K562 (cell line): Measurements from ENCODE around the gene TM7SF2. TPM values are rescaled to one million over a fixed set of nuclear protein-coding genes. Genes with fewer than 3 reads are reported as not detected.

Experiments used
- ATAC-seq: fragments of 200-7000 bp; cut with Tn5 transposase; 3 replicates; pipeline ENCODE4 v1.9.1; 2020; ENCODE audit warnings: moderate library complexity
- BruUV-seq: library from RNA; stranded (reverse); fragments of 400-500 nt; replicated peaks from 2 replicates; lab custom pipeline; 2021; lab: Mats Ljungman, UMichigan
- CTCF ChIA-PET: fragments of 300-600 bp; formaldehyde crosslinking; extraction: SDS; loops from one replicate; lab custom pipeline; 2021; ENCODE audit warnings: low intra/inter-chr PET ratio; lab: Yijun Ruan, JAX
- POLR2A ChIA-PET: fragments of 300-600, 350-650 bp; sonication (Branson Sonifier 250); formaldehyde crosslinking; extraction: SDS; loops from one replicate; lab custom pipeline; 2021; ENCODE audit warnings: antibody characterized with exemption, inconsistent platforms; lab: Yijun Ruan, JAX
- DNase-seq, 4 experiments: peaks; one replicate each; pipeline versions ENCODE4 v3.0.0 to v3.0.0-alpha.2; 2011 to 2018; ENCODE audit warnings: low spot score in 3 of 4, mixed read lengths in 3 of 4; ENCODE audit errors: extremely low read depth in 1 of 4
- FAIRE-seq: peaks from 2 replicates; lab custom pipeline; 2011; peaks lifted over from hg19 to GRCh38; lab: Jason Lieb, UNC
- H2AFZ ChIP-seq: 2 replicates; pipeline ENCODE4 v1.6.0; 2011; ENCODE audit warnings: low read depth, low read length, control low read depth, inconsistent platforms
- H3K27ac ChIP-seq: fragments of 200-600 bp; 3 replicates; pipeline ENCODE4 v1.8.0; 2011; ENCODE audit warnings: low read depth, mild to moderate bottlenecking, control low read depth, inconsistent platforms, low read length, moderate library complexity, mixed read lengths; ENCODE audit errors: extremely low read depth
- H3K27me3 ChIP-seq, 2 experiments: fragments of 300-600 bp in 1 of 2; 2 replicates in 1 of 2; 3 replicates in 1 of 2; pipeline versions ENCODE4 v1.6.0 to v1.8.0; 2011; ENCODE audit warnings: inconsistent platforms in 2 of 2, low read length in 2 of 2, mild to moderate bottlenecking in 1 of 2, mixed read lengths in 1 of 2, moderate library complexity in 1 of 2; ENCODE audit not compliant: control insufficient read depth in 2 of 2, insufficient read depth in 2 of 2
- H3K36me3 ChIP-seq: fragments of 300-600 bp; 3 replicates; pipeline ENCODE4 v1.8.0; 2011; ENCODE audit warnings: mild to moderate bottlenecking, low read length, inconsistent platforms; ENCODE audit not compliant: control insufficient read depth, insufficient read depth
- H3K4me1 ChIP-seq, 2 experiments: fragments of 200-600 bp in 1 of 2; replicated peaks in 1 of 2; 2 replicates in 1 of 2; 3 replicates in 1 of 2; pipeline versions ENCODE4 v1.5.1 to v1.8.0; 2011; ENCODE audit warnings: inconsistent platforms in 2 of 2, low read length in 2 of 2, mild to moderate bottlenecking in 1 of 2, mixed read lengths in 1 of 2, moderate library complexity in 1 of 2; ENCODE audit not compliant: control insufficient read depth in 2 of 2, insufficient read depth in 2 of 2
- H3K4me2 ChIP-seq: 2 replicates; pipeline ENCODE4 v1.6.1; 2011; ENCODE audit warnings: low read length, control low read depth, inconsistent platforms, mixed read lengths; ENCODE audit not compliant: insufficient read depth
- H3K4me3 ChIP-seq: fragments of 200-600 bp; sonication (generic), shearing (Covaris generic); 2 replicates; pipeline ENCODE4 v1.5.1; 2016; ENCODE audit warnings: control low read depth, inconsistent platforms
- H3K79me2 ChIP-seq: fragments of 200-600 bp; 3 replicates; pipeline ENCODE4 v1.8.0; 2011; ENCODE audit warnings: low read length, inconsistent platforms; ENCODE audit not compliant: control insufficient read depth, insufficient read depth
- H3K9ac ChIP-seq, 2 experiments: 2 replicates each; pipeline versions ENCODE4 v1.6.0 to v1.6.1; 2011; ENCODE audit warnings: low read depth in 2 of 2, low read length in 2 of 2, control low read depth in 1 of 2, inconsistent platforms in 1 of 2, mild to moderate bottlenecking in 1 of 2, mixed read lengths in 1 of 2; ENCODE audit not compliant: insufficient read depth in 1 of 2
- H3K9me1 ChIP-seq: one replicate; pipeline ENCODE4 v1.6.0; 2011; ENCODE audit warnings: inconsistent platforms, mild to moderate bottlenecking, low read length, moderate library complexity; ENCODE audit not compliant: control insufficient read depth, insufficient read depth
- H3K9me3 ChIP-seq: replicated peaks from 2 replicates; pipeline ENCODE4 v1.5.1; 2011; ENCODE audit warnings: low read depth, low read length, inconsistent platforms; ENCODE audit not compliant: control insufficient read depth, insufficient read depth
- H4K20me1 ChIP-seq: replicated peaks from 2 replicates; pipeline ENCODE4 v1.6.1; 2011; ENCODE audit warnings: low read length, inconsistent platforms, mixed read lengths; ENCODE audit not compliant: control insufficient read depth, insufficient read depth
- CBFA2T3 ChIP-seq: fragments of 450-650 bp; IDR thresholded peaks from 2 replicates; pipeline ENCODE4 v1.6.1; 2017
- EP300 ChIP-seq: IDR thresholded peaks from 2 replicates; pipeline ENCODE4 v1.6.1; 2012; ENCODE audit warnings: low read length, improper control_type of control experiment
- EP400 ChIP-seq: fragments of 450-650 bp; IDR thresholded peaks from 2 replicates; pipeline ENCODE4 v1.6.1; 2017; ENCODE audit warnings: antibody characterized with exemption, mild to moderate bottlenecking, moderate library complexity
- FOXK1 ChIP-seq: sonication (generic); formaldehyde crosslinking; IDR thresholded peaks from 2 replicates; pipeline ENCODE4 v1.8.0; 2022; ENCODE audit warnings: missing genetic modification reagents, mild to moderate bottlenecking, borderline replicate concordance
- GATAD2B ChIP-seq: fragments of 450-650 bp; IDR thresholded peaks from 2 replicates; pipeline ENCODE4 v1.6.1; 2017; ENCODE audit warnings: mild to moderate bottlenecking, borderline replicate concordance
- HNRNPLL ChIP-seq: fragments of 200-400 bp; formaldehyde crosslinking; IDR thresholded peaks from 2 replicates; pipeline ENCODE4 v1.6.1; 2017; ENCODE audit warnings: low read length, low read depth, mild to moderate bottlenecking; ENCODE audit not compliant: poor library complexity, severe bottlenecking
- POLR2B ChIP-seq: fragments of 450-650 bp; IDR thresholded peaks from 2 replicates; pipeline ENCODE4 v1.6.1; 2018; ENCODE audit warnings: low read depth; ENCODE audit not compliant: partially characterized antibody
- TBP ChIP-seq: optimal IDR thresholded peaks from 2 replicates; pipeline ENCODE3; 2011; ENCODE audit warnings: low read depth, low read length, improper control_type of control experiment
- TCF3 ChIP-seq: sonication (generic); formaldehyde crosslinking; IDR thresholded peaks from 2 replicates; pipeline ENCODE4 v1.4.0; 2020; ENCODE audit warnings: mild to moderate bottlenecking, missing genetic modification reagents
- TOE1 ChIP-seq, 2 experiments: fragments of 450-650 bp in 1 of 2; sonication (generic) in 1 of 2; formaldehyde crosslinking in 1 of 2; IDR thresholded peaks; 2 replicates each; pipeline versions ENCODE4 v1.7.1 to v1.8.0; 2016 to 2022; ENCODE audit warnings: borderline replicate concordance in 2 of 2, mild to moderate bottlenecking in 2 of 2, antibody characterized with exemption in 1 of 2, inconsistent platforms in 1 of 2, low read depth in 1 of 2, missing genetic modification reagents in 1 of 2, moderate library complexity in 1 of 2
- WGBS: fragments of 100-300 bp; shearing (Covaris generic); methylation state at CpG from one replicate; pipeline ENCODE4 v1.1.6; 2016; ENCODE audit warnings: low coverage, mixed read lengths; ENCODE audit not compliant: insufficient coverage; ENCODE audit errors: missing lambda C conversion rate; 5-methylcytosine and 5-hydroxymethylcytosine counted together
- in situ Hi-C: fragments of 300-500 bp; cut with MboI; formaldehyde crosslinking; loops from 4 replicates; pipeline ENCODE4 v1.15.0; 2018; ENCODE audit warnings: inconsistent platforms, mixed read lengths
- intact Hi-C: fragments of 100-400 bp; cut with micrococcal nuclease; formaldehyde crosslinking; loops from 2 replicates; pipeline ENCODE4 v1.14.2; 2022
- polyA plus RNA-seq, 8 experiments: library from polyadenylated mRNA; depleted of rRNA in 4 of 8; stranded (reverse) in 5 of 8; unstranded in 3 of 8; fragments of >200 nt; fragmentation: Nextera tagmentation in 2 of 8; fragmentation: Illumina TruSeq in 1 of 8; extraction: Ambion mirVana in 2 of 8; extraction: Trizol in 1 of 8; gene quantifications; 2 replicates each; pipeline versions ENCODE4 v1.2.1 to v1.2.3, GENCODE V29; 2011 to 2014; ENCODE audit warnings: inconsistent platforms in 1 of 8, missing spikeins in 1 of 8
- total RNA-seq, 7 experiments: library from RNA; depleted of rRNA in 6 of 7; stranded (reverse); fragments of >200 nt in 6 of 7; fragmentation: Illumina TruSeq in 2 of 7; extraction: Trizol in 2 of 7; gene quantifications; 2 replicates each; pipeline versions ENCODE4 v1.2.1 to v1.2.3, GENCODE V29; 2011 to 2021; ENCODE audit warnings: low replicate concordance in 1 of 7
- TF ChIP-seq, protein P1 (sequence below), 2 experiments: fragments of 450-650 bp in 1 of 2; IDR thresholded peaks; 2 replicates each; pipeline ENCODE4 v1.6.1; 2011 to 2017; ENCODE audit warnings: low read depth in 2 of 2, antibody characterized with exemption in 1 of 2, borderline replicate concordance in 1 of 2, low read length in 1 of 2, mild to moderate bottlenecking in 1 of 2, mixed read lengths in 1 of 2; ENCODE audit not compliant: control insufficient read depth in 1 of 2

The TM7SF2 gene
- total and polyA plus RNA-seq, 9 of the 15 experiments (the other 6 are each of a cell fraction or from before 2014, with no cell fraction given), result 1.2 to 22.0 (median 14.3) TPM

- CTCF ChIA-PET, result no interaction called here
- Histone ChIP-seq H2AFZ (no peak overlapping the region), H3K9ac (peak overlapping the region; percentile 98 to 99), H3K36me3 (peaks cover 55% of the 10 kb centered on the region), H3K4me3 (peak overlapping the region; percentile 96; the same call in 1 of the 2 replicates), H3K4me2 (peak overlapping the region; percentile 98), H3K27ac (peak overlapping the region; percentile 47; the same call in 2 of the 3 replicates), H3K79me2 (peaks cover 41% of the 10 kb centered on the region), H3K4me1 (peaks cover 21 to 49% of the 10 kb centered on the region in 2 experiments; a peak in 4 of 5 replicates), H4K20me1 (peaks cover 9% of the 10 kb centered on the region; the same call in 1 of the 2 replicates), H3K27me3 (no peaks in the 10 kb centered on the region; a peak in 1 of 5 replicates), H3K9me3 (no peaks in the 10 kb centered on the region), H3K9me1 (peaks cover 4% of the 10 kb centered on the region)
- TF ChIP-seq TBP (no peak), TCF3 (CRISPR knock-in tag) (0 out of 2 replicates have a peak, but pooled peaks have one; percentile 35), GATAD2B (no peak), TOE1 (IDR thresholded peaks at IDR 0.05; ENCODE audit: borderline replicate concordance) (no peak), TOE1 (CRISPR knock-in tag; IDR thresholded peaks at IDR 0.05; ENCODE audit: borderline replicate concordance, low read depth) (no peak), CBFA2T3 (peak; percentile 49), POLR2B (no peak), EP300 (no peak), EP400 (no peak), FOXK1 (no peak), HNRNPLL (no peak)
- TF ChIP-seq, protein P1, sequence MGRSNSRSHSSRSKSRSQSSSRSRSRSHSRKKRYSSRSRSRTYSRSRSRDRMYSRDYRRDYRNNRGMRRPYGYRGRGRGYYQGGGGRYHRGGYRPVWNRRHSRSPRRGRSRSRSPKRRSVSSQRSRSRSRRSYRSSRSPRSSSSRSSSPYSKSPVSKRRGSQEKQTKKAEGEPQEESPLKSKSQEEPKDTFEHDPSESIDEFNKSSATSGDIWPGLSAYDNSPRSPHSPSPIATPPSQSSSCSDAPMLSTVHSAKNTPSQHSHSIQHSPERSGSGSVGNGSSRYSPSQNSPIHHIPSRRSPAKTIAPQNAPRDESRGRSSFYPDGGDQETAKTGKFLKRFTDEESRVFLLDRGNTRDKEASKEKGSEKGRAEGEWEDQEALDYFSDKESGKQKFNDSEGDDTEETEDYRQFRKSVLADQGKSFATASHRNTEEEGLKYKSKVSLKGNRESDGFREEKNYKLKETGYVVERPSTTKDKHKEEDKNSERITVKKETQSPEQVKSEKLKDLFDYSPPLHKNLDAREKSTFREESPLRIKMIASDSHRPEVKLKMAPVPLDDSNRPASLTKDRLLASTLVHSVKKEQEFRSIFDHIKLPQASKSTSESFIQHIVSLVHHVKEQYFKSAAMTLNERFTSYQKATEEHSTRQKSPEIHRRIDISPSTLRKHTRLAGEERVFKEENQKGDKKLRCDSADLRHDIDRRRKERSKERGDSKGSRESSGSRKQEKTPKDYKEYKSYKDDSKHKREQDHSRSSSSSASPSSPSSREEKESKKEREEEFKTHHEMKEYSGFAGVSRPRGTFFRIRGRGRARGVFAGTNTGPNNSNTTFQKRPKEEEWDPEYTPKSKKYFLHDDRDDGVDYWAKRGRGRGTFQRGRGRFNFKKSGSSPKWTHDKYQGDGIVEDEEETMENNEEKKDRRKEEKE (IDR thresholded peaks at IDR 0.05; ENCODE audit: borderline replicate concordance in 1 of 2, control insufficient read depth in 1 of 2, low read depth in 2 of 2, low read length in 1 of 2), result no peak
- DNase-seq, result peak in 1 of 4 experiments; percentile 63
- POLR2A ChIA-PET, result interaction anchor here (0.6 to 8.4 kb wide), 5 partner anchors 12 to 136 kb away, joined by 3 to 182 read pairs (median 4); partner anchors contain the start of genes BATF2, FAU, MRPL49 and SPDYC
- no peak for FAIRE-seq
- intact Hi-C loops, result no loop called here
- in situ Hi-C loops, result no loop called here
- BruUV-seq, result no TSS peak
- 49% methylated on average over 8 of the region's 10 CpGs for WGBS
- no peak for ATAC-seq
Measured at GRCh38 chr11:65132238-65132987, 20.7 kb downstream of the TM7SF2 start.
